Measurements from ENCODE around the gene ROPN1.

Gene ROPN1

GRCh38 chr3:123948449-123948848, 43.5 kb downstream of the ROPN1 start:
- TF ChIP-seq CTCF (IDR thresholded peaks at IDR 0.05; ENCODE audit: low read depth, low read length): no peak
- H3K4me3 ChIP-seq (ENCODE audit: low read depth, low read length): no peak overlapping the region

GRCh38 chr3:123947482-123947881, 44.4 kb downstream of the ROPN1 start:
- TF ChIP-seq CTCF (IDR thresholded peaks at IDR 0.05; ENCODE audit: low read depth, low read length): no peak
- H3K4me3 ChIP-seq (ENCODE audit: low read depth, low read length): no peak overlapping the region

- no peak overlapping the region for H3K4me3 ChIP-seq (ENCODE audit: low read depth, low read length)
- no peak for TF ChIP-seq CTCF (IDR thresholded peaks at IDR 0.05; ENCODE audit: low read depth, low read length)
These were observed 50.4 kb downstream of the ROPN1 start for GRCh38 chr3:123941542-123941941.

- H3K4me3 ChIP-seq (ENCODE audit: low read depth, low read length): no peak overlapping the region
- no peak; the same call in 1 of the 2 replicates for TF ChIP-seq CTCF (IDR thresholded peaks at IDR 0.05; ENCODE audit: low read depth, low read length)
These were observed 50.8 kb downstream of the ROPN1 start for GRCh38 chr3:123941121-123941520.

- no peak overlapping the region for H3K4me3 ChIP-seq (ENCODE audit: low read depth, low read length)
- TF ChIP-seq CTCF (IDR thresholded peaks at IDR 0.05; ENCODE audit: low read depth, low read length): no peak
These were observed 52.2 kb downstream of the ROPN1 start for GRCh38 chr3:123939706-123940105.

- no peak overlapping the region for H3K4me3 ChIP-seq (ENCODE audit: low read depth, low read length)
- TF ChIP-seq CTCF (IDR thresholded peaks at IDR 0.05; ENCODE audit: low read depth, low read length): no peak
These were observed 55.5 kb downstream of the ROPN1 start for GRCh38 chr3:123936400-123936799.

- TF ChIP-seq CTCF (IDR thresholded peaks at IDR 0.05; ENCODE audit: low read depth, low read length): no peak
- no peak overlapping the region for H3K4me3 ChIP-seq (ENCODE audit: low read depth, low read length)
These were observed 56.1 kb downstream of the ROPN1 start for GRCh38 chr3:123935830-123936229.
